Stimulated activated naive CD8-positive, alpha-beta T cell treated with anti-CD3 and anti-CD28 coated beads, Interleukin-15, Interleukin-2, amounts not matched to agents 100 U/mL and 50 U/mL, for 24 hours (primary cell): ENCODE data around the gene FCGBP.
"Not testable (repeated sequence)": the region's sequence is repeated elsewhere in the genome, so short reads cannot be mapped to it uniquely, and the experiment has no call there.

Experiments used
- ATAC-seq: fragments of 150-1000 bp; cut with Tn5 transposase; one replicate; pipeline ENCODE4 v1.10.0; 2021
- DNase-seq: peaks from one replicate; pipeline ENCODE4 v3.0.0; 2021

The FCGBP gene

DNA sequence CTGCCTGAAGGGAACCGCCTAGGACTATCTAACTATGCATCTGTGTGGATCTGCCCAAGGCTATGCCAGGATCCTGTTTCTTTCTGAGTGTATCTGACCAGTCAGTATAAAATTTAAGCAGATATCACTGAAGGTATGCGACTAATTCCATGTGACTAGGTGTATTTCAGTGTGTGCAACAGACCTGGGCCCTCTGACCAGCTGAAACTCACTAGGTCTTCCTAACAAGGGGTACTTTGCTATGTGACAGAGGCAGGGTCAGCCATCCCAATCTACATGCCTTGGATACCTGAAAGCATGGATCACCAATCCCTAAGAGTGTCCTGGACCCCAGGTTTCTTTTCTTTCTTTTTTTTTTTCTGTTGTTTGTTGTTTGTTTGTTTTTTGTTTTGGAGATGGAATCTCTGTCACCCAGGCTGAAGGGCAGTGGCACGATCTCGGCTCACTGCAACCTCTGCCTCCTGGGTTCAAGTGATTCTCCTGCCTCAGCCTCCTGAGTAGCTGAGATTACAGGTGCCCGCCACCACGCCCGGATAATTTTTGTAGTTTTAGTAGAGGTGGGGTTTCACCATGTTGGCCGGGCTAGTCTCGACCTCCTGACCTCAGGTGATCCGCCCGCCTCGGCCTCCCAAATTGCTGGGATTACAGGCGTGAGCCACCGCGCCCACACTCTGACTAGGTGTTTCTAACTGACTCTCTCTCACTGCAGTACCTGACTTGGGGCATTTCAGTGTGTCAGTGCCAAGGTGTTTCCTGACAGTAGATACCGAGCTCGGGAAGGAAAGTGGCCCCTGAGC, 43.5 kb downstream of the FCGBP start:
- no peak for DNase-seq
- ATAC-seq: no peak

DNA sequence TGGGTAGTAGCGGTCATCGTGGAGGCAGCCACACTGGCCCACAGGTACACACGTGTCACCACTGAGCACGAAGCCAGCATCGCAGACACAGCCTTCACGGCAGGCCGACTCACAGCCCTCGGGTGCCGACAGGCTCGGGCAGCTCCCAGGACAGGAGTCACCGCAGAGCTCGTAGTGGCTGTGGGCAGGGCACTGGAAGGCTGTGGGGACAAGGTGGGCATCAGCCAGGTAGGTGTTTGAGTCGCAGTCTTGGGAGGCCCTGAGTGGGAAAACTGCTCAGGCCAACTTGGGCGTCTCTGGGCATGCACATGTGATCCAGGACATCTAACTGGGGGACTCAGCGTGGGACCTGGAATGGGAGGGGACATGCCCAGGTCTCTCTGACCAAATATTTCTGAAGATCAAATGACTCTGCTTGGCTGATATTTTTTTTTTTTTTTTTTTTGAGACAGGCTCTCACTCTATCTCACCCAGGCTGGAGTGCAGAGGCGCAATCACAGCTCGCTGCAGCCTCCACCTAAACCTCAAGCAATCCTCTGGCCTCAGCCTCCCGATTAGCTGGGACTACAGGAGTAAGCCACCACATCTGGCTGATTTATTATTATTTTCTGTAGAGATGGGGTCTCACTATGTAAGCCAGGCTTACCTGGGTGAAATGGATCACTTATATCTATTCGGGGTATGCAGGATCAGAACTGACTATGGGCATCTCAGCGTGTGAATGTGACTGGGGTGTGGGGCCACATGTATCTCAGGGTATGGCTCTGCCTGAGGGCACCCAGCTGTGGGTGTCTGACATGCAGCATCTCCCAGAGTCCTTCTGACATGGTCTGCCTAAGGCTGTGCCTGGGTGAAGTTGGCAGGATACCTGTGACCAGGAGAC, 44.3 kb downstream of the FCGBP start:
- ATAC-seq, DNase-seq: not testable (repeated sequence)

DNA sequence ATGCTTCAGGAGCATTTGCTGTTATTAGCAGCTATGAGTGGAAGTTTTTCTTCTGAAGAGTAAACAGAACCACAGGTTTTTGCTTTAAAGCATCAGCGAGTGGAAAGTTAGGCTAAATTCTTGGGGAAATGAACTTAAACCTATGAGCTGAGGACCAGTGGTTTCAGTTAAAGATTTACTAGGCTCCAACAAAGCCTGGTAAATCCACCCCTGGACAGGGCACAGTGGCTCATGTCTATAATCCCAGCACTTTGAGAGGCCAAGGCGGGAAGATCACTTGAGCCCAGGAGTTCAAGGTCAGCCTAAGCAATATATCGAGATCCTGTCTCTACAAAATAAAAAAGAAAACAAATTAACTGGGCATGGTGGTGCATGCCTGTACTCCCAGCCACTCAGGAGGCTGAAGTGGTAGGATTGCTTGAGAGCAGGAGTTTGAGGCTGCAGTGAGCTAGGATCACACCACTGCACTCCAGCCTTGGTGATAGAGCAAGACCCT, 46.9 kb downstream of the FCGBP start:
- ATAC-seq, DNase-seq: not testable (repeated sequence)

DNA sequence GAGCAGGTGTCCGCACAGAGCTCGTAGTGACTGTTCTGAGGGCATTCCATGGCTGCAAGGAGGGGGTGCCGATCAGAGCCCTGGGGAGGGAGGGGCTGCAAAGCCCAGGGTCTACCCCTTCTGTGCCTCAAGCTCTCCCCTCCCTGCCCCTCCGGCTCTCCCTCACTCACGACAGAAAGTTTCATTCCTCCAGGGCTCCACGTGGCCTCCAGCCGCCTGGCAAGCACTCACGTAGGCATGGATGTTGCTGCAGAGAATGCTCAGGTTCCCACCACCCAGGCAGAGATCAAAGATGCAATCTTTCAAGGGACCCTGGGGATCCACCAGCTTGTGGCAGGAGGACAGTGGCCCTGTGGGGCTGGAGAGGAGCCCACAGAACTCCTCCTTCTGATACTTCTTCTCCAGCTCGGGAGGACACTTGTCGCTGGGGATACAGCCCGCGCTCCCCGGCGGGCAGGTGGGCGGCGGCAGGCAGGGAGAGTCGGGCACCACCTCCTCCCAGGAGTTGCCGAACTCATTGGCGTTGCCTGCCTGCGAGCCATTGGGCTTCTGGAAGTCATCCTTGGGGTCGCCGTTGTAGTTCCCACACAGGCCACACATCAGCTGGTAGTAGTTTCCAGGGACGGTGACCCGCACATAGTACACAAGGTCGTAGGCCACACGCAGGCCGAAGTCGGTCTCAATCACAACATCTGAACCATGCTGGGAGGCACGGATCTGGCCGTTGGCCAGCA, 48.4 kb downstream of the FCGBP start:
- ATAC-seq, DNase-seq: not testable (repeated sequence)

GRCh38 chr19:39884721-39885120, 49.7 kb downstream of the FCGBP start:
- DNase-seq, ATAC-seq: not testable (repeated sequence)
